Keratinocyte (primary cell): ENCODE results near the gene ZSCAN30. TPM values are rescaled to one million over a fixed set of nuclear protein-coding genes. Genes with fewer than 3 reads are reported as not detected.

ENCODE experiments used
- DNase-seq: peaks from one replicate; pipeline ENCODE4 v3.0.0-alpha.2; 2011; ENCODE audit warnings: low read depth, missing footprints, low spot score
- FAIRE-seq: peaks from 2 replicates; lab custom pipeline; 2011; peaks lifted over from hg19 to GRCh38; lab: Jason Lieb, UNC
- H2AFZ ChIP-seq: 2 replicates; pipeline ENCODE4 v1.6.0; 2012; ENCODE audit warnings: low read length, control low read depth, inconsistent platforms; ENCODE audit not compliant: control insufficient read depth
- H3K27ac ChIP-seq: 2 replicates; pipeline ENCODE4 v1.5.1; 2011; ENCODE audit warnings: low read length; ENCODE audit not compliant: control insufficient read depth, insufficient read depth
- H3K27me3 ChIP-seq: 3 replicates; pipeline ENCODE4 v1.6.0; 2011; ENCODE audit warnings: low read length; ENCODE audit not compliant: control insufficient read depth, insufficient read depth; ENCODE audit errors: extremely low read depth
- H3K36me3 ChIP-seq, 2 experiments: 2 replicates in 1 of 2; 3 replicates in 1 of 2; pipeline ENCODE4 v1.5.1; 2011; ENCODE audit warnings: low read length in 2 of 2, mild to moderate bottlenecking in 1 of 2; ENCODE audit not compliant: control insufficient read depth in 2 of 2, insufficient read depth in 2 of 2; ENCODE audit errors: extremely low read depth in 1 of 2
- H3K4me1 ChIP-seq: 3 replicates; pipeline ENCODE4 v1.5.1; 2011; ENCODE audit warnings: low read length; ENCODE audit not compliant: control insufficient read depth, insufficient read depth; ENCODE audit errors: extremely low read depth
- H3K4me2 ChIP-seq: 3 replicates; pipeline ENCODE4 v1.6.0; 2011; ENCODE audit warnings: low read depth, low read length; ENCODE audit not compliant: control insufficient read depth, insufficient read depth; ENCODE audit errors: extremely low read depth
- H3K4me3 ChIP-seq, 3 experiments: fragments of 200-600 bp in 1 of 3; sonication (generic) in 1 of 3; 2 replicates in 2 of 3; 3 replicates in 1 of 3; pipeline ENCODE4 v1.5.1; 2011 to 2016; ENCODE audit warnings: low read length in 3 of 3, mild to moderate bottlenecking in 3 of 3, control low read depth in 2 of 3, inconsistent platforms in 1 of 3, low read depth in 1 of 3, mixed read lengths in 1 of 3, mixed run types in 1 of 3, moderate library complexity in 1 of 3; ENCODE audit not compliant: control insufficient read depth in 2 of 3, insufficient read depth in 2 of 3; ENCODE audit errors: extremely low read depth in 1 of 3
- H3K79me2 ChIP-seq: 2 replicates; pipeline ENCODE4 v1.6.0; 2012; ENCODE audit warnings: low read length; ENCODE audit not compliant: control insufficient read depth, insufficient read depth
- H3K9ac ChIP-seq: 3 replicates; pipeline ENCODE4 v1.6.0; 2011; ENCODE audit warnings: low read length; ENCODE audit not compliant: control insufficient read depth, insufficient read depth; ENCODE audit errors: extremely low read depth
- H3K9me1 ChIP-seq: 3 replicates; pipeline ENCODE4 v1.6.0; 2011; ENCODE audit warnings: low read length; ENCODE audit not compliant: control insufficient read depth, insufficient read depth; ENCODE audit errors: extremely low read depth
- H3K9me3 ChIP-seq: 2 replicates; pipeline ENCODE4 v1.5.1; 2012; ENCODE audit warnings: low read depth, low read length; ENCODE audit not compliant: control insufficient read depth
- H4K20me1 ChIP-seq: 3 replicates; pipeline ENCODE4 v1.6.0; 2011; ENCODE audit warnings: low read length; ENCODE audit not compliant: control insufficient read depth, insufficient read depth; ENCODE audit errors: extremely low read depth
- EZH2 ChIP-seq: IDR thresholded peaks from one replicate; pipeline ENCODE4 v1.6.1; 2012; ENCODE audit warnings: inconsistent platforms, mild to moderate bottlenecking, low read length, moderate library complexity
- dilution Hi-C: fragments of 300-500 bp; cut with MboI; formaldehyde crosslinking; loops from one replicate; pipeline ENCODE4 v1.7.0; 2020; ENCODE audit warnings: low sequenced_read_pairs; ENCODE audit not compliant: extremely low pct_ligation_motif_present
- polyA plus RNA-seq, 5 experiments: library from polyadenylated mRNA; depleted of rRNA in 3 of 5; stranded (reverse) in 3 of 5; stranded (forward) in 1 of 5; unstranded in 1 of 5; fragments of >200 nt; gene quantifications; 1 replicate in 1 of 5; 2 replicates in 3 of 5; 3 replicates in 1 of 5; pipeline versions ENCODE4 v1.2.1 to v1.2.3, GENCODE V29; 2011 to 2012; ENCODE audit warnings: missing spikeins in 2 of 5, low read depth in 1 of 5, low replicate concordance in 1 of 5
- TF ChIP-seq, protein P1 (sequence below), 3 experiments: IDR thresholded peaks in 1 of 3; conservative IDR thresholded peaks in 1 of 3; optimal IDR thresholded peaks in 1 of 3; 2 replicates in 2 of 3; 3 replicates in 1 of 3; pipeline versions ENCODE3 to v1.5.1; 2011; ENCODE audit warnings: low read length in 3 of 3, mild to moderate bottlenecking in 3 of 3, moderate library complexity in 2 of 3, control low read depth in 1 of 3, inconsistent platforms in 1 of 3; ENCODE audit not compliant: insufficient read depth in 2 of 3; ENCODE audit errors: extremely low read depth in 1 of 3

ZSCAN30 gene
- polyA plus RNA-seq, 1 donor (not counting 4 experiments of a cell fraction or from before 2014, with no cell fraction given): 13.6 TPM

DNA sequence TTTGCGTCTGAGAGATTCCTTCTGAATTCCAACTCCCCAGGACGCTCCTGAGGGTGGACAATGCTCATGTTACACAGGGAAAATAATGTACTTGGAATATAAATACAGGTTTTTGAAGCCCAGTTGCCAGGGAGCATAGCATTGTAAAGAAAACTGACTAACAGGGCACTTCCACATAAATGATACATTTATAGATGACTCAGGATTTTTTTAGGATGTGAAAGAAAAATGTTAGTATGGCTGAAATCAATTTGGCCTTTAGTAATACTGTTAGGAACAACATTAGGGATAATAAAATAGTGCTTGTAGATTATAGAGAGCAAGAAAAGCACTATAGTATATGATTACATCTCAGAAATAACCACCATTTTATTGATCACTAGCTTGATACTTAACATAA, 25.6 kb downstream of the ZSCAN30 start:
- Histone ChIP-seq H4K20me1 (no peaks in the 10 kb centered on the region), H3K9me3 (peaks cover 4% of the 10 kb centered on the region), H3K79me2 (no peaks in the 10 kb centered on the region), H3K27me3 (no peaks in the 10 kb centered on the region), H2AFZ (no peak overlapping the region), H3K4me2 (no peak overlapping the region), H3K4me3 (no peak overlapping the region), H3K4me1 (no peaks in the 10 kb centered on the region), H3K27ac (no peak overlapping the region), H3K36me3 (peaks cover 0 to 2% of the 10 kb centered on the region in 2 experiments), H3K9ac (no peak overlapping the region), H3K9me1 (no peaks in the 10 kb centered on the region)
- dilution Hi-C loops: no loop called here
- FAIRE-seq (no peak), DNase-seq (no peak)
- TF ChIP-seq, protein P1, sequence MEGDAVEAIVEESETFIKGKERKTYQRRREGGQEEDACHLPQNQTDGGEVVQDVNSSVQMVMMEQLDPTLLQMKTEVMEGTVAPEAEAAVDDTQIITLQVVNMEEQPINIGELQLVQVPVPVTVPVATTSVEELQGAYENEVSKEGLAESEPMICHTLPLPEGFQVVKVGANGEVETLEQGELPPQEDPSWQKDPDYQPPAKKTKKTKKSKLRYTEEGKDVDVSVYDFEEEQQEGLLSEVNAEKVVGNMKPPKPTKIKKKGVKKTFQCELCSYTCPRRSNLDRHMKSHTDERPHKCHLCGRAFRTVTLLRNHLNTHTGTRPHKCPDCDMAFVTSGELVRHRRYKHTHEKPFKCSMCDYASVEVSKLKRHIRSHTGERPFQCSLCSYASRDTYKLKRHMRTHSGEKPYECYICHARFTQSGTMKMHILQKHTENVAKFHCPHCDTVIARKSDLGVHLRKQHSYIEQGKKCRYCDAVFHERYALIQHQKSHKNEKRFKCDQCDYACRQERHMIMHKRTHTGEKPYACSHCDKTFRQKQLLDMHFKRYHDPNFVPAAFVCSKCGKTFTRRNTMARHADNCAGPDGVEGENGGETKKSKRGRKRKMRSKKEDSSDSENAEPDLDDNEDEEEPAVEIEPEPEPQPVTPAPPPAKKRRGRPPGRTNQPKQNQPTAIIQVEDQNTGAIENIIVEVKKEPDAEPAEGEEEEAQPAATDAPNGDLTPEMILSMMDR (optimal IDR thresholded peaks at IDR 0.05 in 1 of 3, IDR thresholded peaks at IDR 0.05 in 1 of 3, conservative IDR thresholded peaks at IDR 0.05 in 1 of 3; ENCODE audit: extremely low read depth in 1 of 3, insufficient read depth in 2 of 3, low read length in 3 of 3): no peak
- no peak for TF ChIP-seq EZH2

- no peaks in the 10 kb centered on the region for H3K4me1 ChIP-seq
- H3K9ac ChIP-seq: no peak overlapping the region
- peaks cover 17% of the 10 kb centered on the region for H3K9me3 ChIP-seq
- no peaks in the 10 kb centered on the region for H4K20me1 ChIP-seq
- no peaks in the 10 kb centered on the region for H3K27me3 ChIP-seq
- no peak for TF ChIP-seq EZH2
- TF ChIP-seq, protein P1 (optimal IDR thresholded peaks at IDR 0.05 in 1 of 3, IDR thresholded peaks at IDR 0.05 in 1 of 3, conservative IDR thresholded peaks at IDR 0.05 in 1 of 3; ENCODE audit: extremely low read depth in 1 of 3, insufficient read depth in 2 of 3, low read length in 3 of 3): no peak
- no peak overlapping the region for H2AFZ ChIP-seq
- no peaks in the 10 kb centered on the region for H3K9me1 ChIP-seq
- H3K36me3 ChIP-seq: peaks cover 0 to 2% of the 10 kb centered on the region in 2 experiments
- no peak for DNase-seq
- no peaks in the 10 kb centered on the region for H3K79me2 ChIP-seq
- H3K4me2 ChIP-seq: no peak overlapping the region
- no peak overlapping the region for H3K4me3 ChIP-seq
- FAIRE-seq: no peak
- no peak overlapping the region for H3K27ac ChIP-seq
- dilution Hi-C loops: no loop called here
Observed at GRCh38 chr18:35256947-35257346, 33.1 kb downstream of the ZSCAN30 start.
